HG02678 (cell line): ENCODE measurements around the gene CEP70.
"Not testable (repeated sequence)": the region's sequence is repeated elsewhere in the genome, so short reads cannot be mapped to it uniquely, and the experiment has no call there.

Source experiments
- ATAC-seq: cut with Tn5 transposase; IDR thresholded peaks from one replicate; pipeline ENCODE4 v1.9.1; 2021; ENCODE audit warnings: mild to moderate bottlenecking, moderate library complexity; ENCODE audit not compliant: unreplicated experiment

CEP70 gene

GRCh38 chr3:138594150-138594934 lies at the start of gene CEP70:
TSS of gene CEP70 (minus strand) at chr3:138594260. CDS start at chr3:138572927, 21,333 bp downstream.
- ATAC-seq: peak; percentile 88

- no peak for ATAC-seq
These were observed 48.8 kb upstream of the CEP70 start for GRCh38 chr3:138642927-138643253.

GRCh38 chr3:138642226-138642926 lies 48.3 kb upstream of the CEP70 start:
- ATAC-seq: no peak

- ATAC-seq: no peak
These were observed 46.5 kb upstream of the CEP70 start for GRCh38 chr3:138640537-138640936.

GRCh38 chr3:138638641-138639040 lies 44.6 kb upstream of the CEP70 start:
- ATAC-seq: no peak

GRCh38 chr3:138629526-138629925 lies 35.5 kb upstream of the CEP70 start:
- ATAC-seq: no peak

GRCh38 chr3:138625707-138626365 lies 31.8 kb upstream of the CEP70 start:
- no peak for ATAC-seq

GRCh38 chr3:138624518-138624917 lies 30.5 kb upstream of the CEP70 start:
- ATAC-seq: no peak

- no peak for ATAC-seq
These were observed 26.4 kb upstream of the CEP70 start for GRCh38 chr3:138620431-138620830.

GRCh38 chr3:138615462-138615861 lies 21.4 kb upstream of the CEP70 start:
- no peak for ATAC-seq

- ATAC-seq: no peak
These were observed 15.8 kb upstream of the CEP70 start for GRCh38 chr3:138609898-138610266.

- ATAC-seq: peak; percentile 75
These were observed 14.5 kb upstream of the CEP70 start, which contains the start of gene FAIM for GRCh38 chr3:138608322-138609135. TSS of gene FAIM (plus strand) at chr3:138608771. CDS start at chr3:138619727, 10,956 bp downstream.

- ATAC-seq: not testable (repeated sequence)
These were observed 10.1 kb upstream of the CEP70 start for GRCh38 chr3:138604106-138604595.

- ATAC-seq: not testable (repeated sequence)
These were observed 7.6 kb upstream of the CEP70 start for GRCh38 chr3:138601661-138602060.

- no peak for ATAC-seq
These were observed 6.2 kb upstream of the CEP70 start for GRCh38 chr3:138600100-138600745.

GRCh38 chr3:138598534-138598933 lies 4.5 kb upstream of the CEP70 start:
- no peak for ATAC-seq

- not testable (repeated sequence) for ATAC-seq
These were observed 3.3 kb upstream of the CEP70 start for GRCh38 chr3:138597186-138597976.

GRCh38 chr3:138594935-138595610 lies 1.0 kb upstream of the CEP70 start:
- ATAC-seq: no peak
